GM12874 (cell line): ENCODE measurements around the gene ITPR2.

Experiments used
- TF ChIP-seq, protein P1 (sequence below): IDR thresholded peaks from 2 replicates; pipeline ENCODE4 v1.5.1; 2011; ENCODE audit warnings: low read depth, mild to moderate bottlenecking, control low read depth, low read length, moderate library complexity; ENCODE audit not compliant: insufficient read depth

The ITPR2 gene

DNA sequence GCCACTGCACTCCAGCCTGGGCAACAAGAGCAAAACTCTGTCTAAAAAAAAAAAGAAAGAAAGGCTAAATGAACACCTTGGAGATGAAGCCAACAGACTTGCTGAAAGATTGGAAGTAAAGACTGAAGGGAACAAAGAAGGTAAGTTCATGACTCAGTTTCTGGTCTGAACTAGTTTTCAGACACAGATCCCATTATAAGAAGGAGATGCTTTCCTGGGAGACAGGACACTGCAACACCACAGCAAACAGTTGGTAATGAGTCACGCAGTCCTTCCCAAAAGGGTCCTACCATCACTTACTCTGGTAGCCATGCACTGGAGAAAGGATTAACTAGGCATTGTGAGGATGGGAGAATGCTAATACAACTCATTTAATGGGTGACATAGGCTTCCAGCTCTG, 540.4 kb downstream of the ITPR2 start:
- TF ChIP-seq, protein P1, sequence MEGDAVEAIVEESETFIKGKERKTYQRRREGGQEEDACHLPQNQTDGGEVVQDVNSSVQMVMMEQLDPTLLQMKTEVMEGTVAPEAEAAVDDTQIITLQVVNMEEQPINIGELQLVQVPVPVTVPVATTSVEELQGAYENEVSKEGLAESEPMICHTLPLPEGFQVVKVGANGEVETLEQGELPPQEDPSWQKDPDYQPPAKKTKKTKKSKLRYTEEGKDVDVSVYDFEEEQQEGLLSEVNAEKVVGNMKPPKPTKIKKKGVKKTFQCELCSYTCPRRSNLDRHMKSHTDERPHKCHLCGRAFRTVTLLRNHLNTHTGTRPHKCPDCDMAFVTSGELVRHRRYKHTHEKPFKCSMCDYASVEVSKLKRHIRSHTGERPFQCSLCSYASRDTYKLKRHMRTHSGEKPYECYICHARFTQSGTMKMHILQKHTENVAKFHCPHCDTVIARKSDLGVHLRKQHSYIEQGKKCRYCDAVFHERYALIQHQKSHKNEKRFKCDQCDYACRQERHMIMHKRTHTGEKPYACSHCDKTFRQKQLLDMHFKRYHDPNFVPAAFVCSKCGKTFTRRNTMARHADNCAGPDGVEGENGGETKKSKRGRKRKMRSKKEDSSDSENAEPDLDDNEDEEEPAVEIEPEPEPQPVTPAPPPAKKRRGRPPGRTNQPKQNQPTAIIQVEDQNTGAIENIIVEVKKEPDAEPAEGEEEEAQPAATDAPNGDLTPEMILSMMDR = no peak

DNA sequence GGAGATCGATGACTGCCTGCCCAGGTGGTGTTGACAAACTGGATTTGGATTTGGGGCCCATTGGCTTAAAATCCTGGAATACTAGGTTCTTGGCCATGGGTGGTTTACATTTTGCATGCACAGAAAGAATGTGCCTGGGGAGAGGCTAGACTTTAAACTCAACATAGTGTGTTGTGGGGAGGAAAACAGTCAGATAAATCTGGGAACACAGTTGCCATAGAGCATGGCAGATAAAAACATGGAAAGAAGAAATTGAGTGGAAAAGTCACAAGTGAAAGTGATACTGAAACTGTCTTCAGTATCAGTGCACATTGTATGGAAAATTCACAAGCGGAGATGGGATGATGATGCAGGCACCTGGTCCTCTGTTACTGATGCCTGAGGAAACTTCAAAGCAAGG, 542.4 kb downstream of the ITPR2 start:
- TF ChIP-seq, protein P1 = no peak

DNA sequence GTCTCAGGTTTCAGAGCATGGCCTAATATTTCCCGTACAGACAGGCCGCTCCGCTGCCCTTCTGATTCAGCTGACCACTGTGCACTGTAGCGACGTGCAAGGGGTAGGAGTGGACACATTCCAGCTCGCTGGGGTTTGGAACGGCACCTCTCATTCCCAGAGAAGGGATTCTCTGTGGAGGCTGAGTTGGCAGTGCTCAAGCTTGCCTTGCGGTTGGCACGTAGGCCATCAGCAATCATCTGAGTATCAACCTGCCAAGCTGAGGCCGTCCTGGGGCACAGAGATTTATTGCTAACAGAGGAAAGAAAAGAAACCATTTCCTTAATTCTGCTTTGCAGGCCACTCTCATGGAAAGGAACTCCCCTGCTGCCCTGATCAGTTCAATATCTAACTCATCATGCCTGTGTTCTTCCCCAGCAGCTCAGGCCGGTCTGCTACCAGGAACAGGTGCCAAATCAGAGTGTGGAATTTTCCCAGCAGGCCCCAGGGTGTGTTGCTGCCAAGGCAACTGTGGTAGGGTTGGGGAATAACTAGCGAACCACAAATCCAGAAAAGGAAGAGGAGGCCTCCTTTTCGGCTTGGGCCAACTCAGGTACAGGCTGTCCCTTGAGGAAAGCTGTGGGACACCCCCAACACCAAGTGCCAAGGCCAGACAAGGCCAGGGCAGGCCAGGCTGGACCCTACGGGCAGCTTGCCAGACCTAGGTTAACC, 545.2 kb downstream of the ITPR2 start:
- TF ChIP-seq, protein P1 = no peak
